ENCODE data around the gene RTN4IP1.

GRCh38 chr6:106551155-106551554 is 78.1 kb downstream of the RTN4IP1 start:
- TF ChIP-seq ZBTB11 (CRISPR knock-in tag; IDR thresholded peaks at IDR 0.05) (no peak), ERF (CRISPR knock-in tag; IDR thresholded peaks at IDR 0.05) (no peak), POLR2A (conservative IDR thresholded peaks at IDR 0.05) (no peak), PREB (CRISPR knock-in tag; IDR thresholded peaks at IDR 0.05) (no peak), SETDB1 (IDR thresholded peaks at IDR 0.05; ENCODE audit: low read length) (no peak), BRF1 (IDR thresholded peaks at IDR 0.05; ENCODE audit: borderline replicate concordance, extremely low read depth, insufficient read length) (no peak), HNRNPLL (IDR thresholded peaks at IDR 0.05; ENCODE audit: low read depth, low read length, poor library complexity, severe bottlenecking) (no peak)

Measured in K562 (cell line).